Right lobe of liver (tissue), 4 donors: ENCODE results near the gene KIAA1191.

Experiments used
- POLR2A ChIP-seq: fragments of 450-650 bp; IDR thresholded peaks from one replicate; pipeline ENCODE4 v1.6.1; 2017; ENCODE audit warnings: antibody characterized with exemption, mild to moderate bottlenecking
- TF ChIP-seq, protein P1 (sequence below), 4 donors: fragments of 200-600 bp in 3 of 4; fragments of 450-650 bp in 1 of 4; IDR thresholded peaks; one replicate each; pipeline versions ENCODE4 v1.5.1 to v1.8.0; 2016 to 2022; ENCODE audit warnings: antibody characterized with exemption in 4 of 4, mild to moderate bottlenecking in 2 of 4
- donor health status: DM: no; HTN: no; CAD: no.
- donor health status: DM: no; HTN: no; CAD: no.
- donor health status: DM: no; HTN: yes; CAD: no.

DNA sequence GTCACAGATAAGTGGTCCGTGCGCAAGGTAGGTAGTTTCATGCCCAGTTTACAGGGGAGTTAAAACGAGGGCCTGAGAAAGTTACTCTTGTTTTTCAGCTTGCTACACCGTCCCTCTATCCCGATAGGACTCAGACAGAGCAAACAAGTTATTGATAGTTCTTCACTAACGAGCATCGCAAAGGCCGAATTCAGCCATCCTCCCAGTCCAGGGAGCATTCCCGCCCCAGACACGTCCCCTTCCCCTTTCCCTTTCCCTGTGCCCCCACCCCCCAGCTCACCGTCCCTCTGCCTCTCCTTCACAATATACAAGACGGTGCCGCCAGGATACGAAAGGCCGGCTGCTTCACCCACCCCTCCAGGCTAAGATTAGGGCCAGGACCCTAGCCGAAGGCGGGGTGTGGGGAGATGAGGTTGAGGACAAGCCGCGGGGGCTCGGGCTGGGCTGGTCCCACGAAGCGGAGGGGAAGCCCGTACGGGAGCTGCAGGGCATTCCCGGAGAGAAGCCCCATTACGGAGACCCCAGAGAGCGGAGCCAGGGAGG lies 599 bp downstream of the KIAA1191 start:
- no peak for TF ChIP-seq POLR2A
- TF ChIP-seq, protein P1, sequence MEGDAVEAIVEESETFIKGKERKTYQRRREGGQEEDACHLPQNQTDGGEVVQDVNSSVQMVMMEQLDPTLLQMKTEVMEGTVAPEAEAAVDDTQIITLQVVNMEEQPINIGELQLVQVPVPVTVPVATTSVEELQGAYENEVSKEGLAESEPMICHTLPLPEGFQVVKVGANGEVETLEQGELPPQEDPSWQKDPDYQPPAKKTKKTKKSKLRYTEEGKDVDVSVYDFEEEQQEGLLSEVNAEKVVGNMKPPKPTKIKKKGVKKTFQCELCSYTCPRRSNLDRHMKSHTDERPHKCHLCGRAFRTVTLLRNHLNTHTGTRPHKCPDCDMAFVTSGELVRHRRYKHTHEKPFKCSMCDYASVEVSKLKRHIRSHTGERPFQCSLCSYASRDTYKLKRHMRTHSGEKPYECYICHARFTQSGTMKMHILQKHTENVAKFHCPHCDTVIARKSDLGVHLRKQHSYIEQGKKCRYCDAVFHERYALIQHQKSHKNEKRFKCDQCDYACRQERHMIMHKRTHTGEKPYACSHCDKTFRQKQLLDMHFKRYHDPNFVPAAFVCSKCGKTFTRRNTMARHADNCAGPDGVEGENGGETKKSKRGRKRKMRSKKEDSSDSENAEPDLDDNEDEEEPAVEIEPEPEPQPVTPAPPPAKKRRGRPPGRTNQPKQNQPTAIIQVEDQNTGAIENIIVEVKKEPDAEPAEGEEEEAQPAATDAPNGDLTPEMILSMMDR (IDR thresholded peaks at IDR 0.05) = no peak
